ENCODE data around the gene GNG2. TPM values are rescaled to one million over a fixed set of nuclear protein-coding genes. Genes with fewer than 3 reads are reported as not detected.

The GNG2 gene
- total RNA-seq, 8 experiments from 2014 or later, result 0.36 to 184 (median 133) TPM

- 62 to 100% (median 70%) methylated on average over 1 to 6 of the region's 6 CpGs; no CpG with 5 or more reads in 1 of the 10 experiments for WGBS, 10 experiments
- Histone ChIP-seq H3K27ac (no peak overlapping the region), H3K4me1 (replicated peaks in 1 of 2) (peaks cover 0 to 2% of the 10 kb centered on the region in 2 donors), H3K4me3 (no peak overlapping the region)
- ATAC-seq (replicated peaks in 6 of 8), result no peak
- in situ Hi-C loops (cut with MboI; ENCODE audit: low pct_unique_long_range_greater_than_20kb in 2 of 9, low sequenced_read_pairs in 9 of 9, unreplicated experiment in 9 of 9), result no loop called here
These were observed 53.9 kb downstream of the GNG2 start for GRCh38 chr14:51914310-51914709.

GRCh38 chr14:51917193-51917592 lies 56.8 kb downstream of the GNG2 start:
- Histone ChIP-seq H3K4me3 (no peak overlapping the region), H3K4me1 (replicated peaks in 1 of 2) (peaks cover 2 to 3% of the 10 kb centered on the region in 2 donors), H3K27ac (no peak overlapping the region)
- WGBS, 10 experiments, result 25 to 90% (median 86%) methylated on average over 1 to 5 of the region's 6 CpGs; no CpG with 5 or more reads in 5 of the 10 experiments
- peak in 1 of 8 experiments; percentile 34 for ATAC-seq (replicated peaks in 6 of 8)
- in situ Hi-C loops (cut with MboI; ENCODE audit: low pct_unique_long_range_greater_than_20kb in 2 of 9, low sequenced_read_pairs in 9 of 9, unreplicated experiment in 9 of 9), result no loop called here

- no peak for ATAC-seq (replicated peaks in 6 of 8)
These were observed 60.6 kb downstream of the GNG2 start for GRCh38 chr14:51921026-51921425.

GRCh38 chr14:51922624-51923023 lies 62.2 kb downstream of the GNG2 start:
- Histone ChIP-seq H3K27ac (no peak overlapping the region), H3K4me3 (peak overlapping the region in 1 of 5 donors; percentile 8), H3K4me1 (replicated peaks in 1 of 2) (peaks cover 7 to 12% of the 10 kb centered on the region in 2 donors)
- 13 to 100% (median 29%) methylated on average over 1 to 5 of the region's 6 CpGs; no CpG with 5 or more reads in 2 of the 10 experiments for WGBS, 10 experiments
- ATAC-seq (replicated peaks in 6 of 8), result peak in 6 of 8 experiments; percentile 28 to 93 (median 69)
- in situ Hi-C loops (cut with MboI; ENCODE audit: low pct_unique_long_range_greater_than_20kb in 2 of 9, low sequenced_read_pairs in 9 of 9, unreplicated experiment in 9 of 9), result no loop called here

More at GRCh38 chr14:51921026-51921425, 60.6 kb downstream of the GNG2 start:
- WGBS, 10 experiments, result 32 to 100% (median 85%) methylated on average over 2 to 3 of the region's 3 CpGs; no CpG with 5 or more reads in 2 of the 10 experiments
- in situ Hi-C loops (cut with MboI; ENCODE audit: low pct_unique_long_range_greater_than_20kb in 2 of 9, low sequenced_read_pairs in 9 of 9, unreplicated experiment in 9 of 9), result no loop called here
- Histone ChIP-seq H3K4me3 (no peak overlapping the region), H3K27ac (no peak overlapping the region), H3K4me1 (replicated peaks in 1 of 2) (peaks cover 9 to 12% of the 10 kb centered on the region in 2 donors)

- ATAC-seq (replicated peaks in 6 of 8), result no peak
- Histone ChIP-seq H3K4me1 (replicated peaks in 1 of 2) (peaks cover 12 to 23% of the 10 kb centered on the region in 2 donors), H3K4me3 (no peak overlapping the region), H3K27ac (no peak overlapping the region)
- 75 to 100% (median 92%) methylated on average over 1 to 4 of the region's 4 CpGs; no CpG with 5 or more reads in 1 of the 10 experiments for WGBS, 10 experiments
- in situ Hi-C loops (cut with MboI; ENCODE audit: low pct_unique_long_range_greater_than_20kb in 2 of 9, low sequenced_read_pairs in 9 of 9, unreplicated experiment in 9 of 9), result no loop called here
These were observed 64.2 kb downstream of the GNG2 start for GRCh38 chr14:51924600-51924999.

- no peak for ATAC-seq (replicated peaks in 6 of 8)
- H3K4me1 ChIP-seq (replicated peaks in 1 of 2), result peaks cover 19 to 32% of the 10 kb centered on the region in 2 donors
- H3K4me3 ChIP-seq, result no peak overlapping the region
- H3K27ac ChIP-seq, result no peak overlapping the region
- in situ Hi-C loops (cut with MboI; ENCODE audit: low pct_unique_long_range_greater_than_20kb in 2 of 9, low sequenced_read_pairs in 9 of 9, unreplicated experiment in 9 of 9), result no loop called here
- 57 to 100% (median 87%) methylated on average over 2 of the region's 2 CpGs; no CpG with 5 or more reads in 1 of the 10 experiments for WGBS, 10 experiments
These were observed 65.6 kb downstream of the GNG2 start for GRCh38 chr14:51925980-51926379.

- 77 to 100% (median 92%) methylated on average over 2 to 7 of the region's 7 CpGs; no CpG with 5 or more reads in 3 of the 10 experiments for WGBS, 10 experiments
- ATAC-seq (replicated peaks in 6 of 8), result no peak
These were observed 66.0 kb downstream of the GNG2 start for GRCh38 chr14:51926449-51926848.

GRCh38 chr14:51928568-51928967 lies 68.2 kb downstream of the GNG2 start:
- 62 to 100% (median 87%) methylated on average over 2 to 10 of the region's 10 CpGs; no CpG with 5 or more reads in 2 of the 10 experiments for WGBS, 10 experiments
- in situ Hi-C loops (cut with MboI; ENCODE audit: low pct_unique_long_range_greater_than_20kb in 2 of 9, low sequenced_read_pairs in 9 of 9, unreplicated experiment in 9 of 9), result no loop called here

More at GRCh38 chr14:51926449-51926848, 66.0 kb downstream of the GNG2 start:
- in situ Hi-C loops (cut with MboI; ENCODE audit: low pct_unique_long_range_greater_than_20kb in 2 of 9, low sequenced_read_pairs in 9 of 9, unreplicated experiment in 9 of 9), result no loop called here
- Histone ChIP-seq H3K4me1 (replicated peaks in 1 of 2) (peaks cover 19 to 31% of the 10 kb centered on the region in 2 donors), H3K4me3 (no peak overlapping the region), H3K27ac (no peak overlapping the region)

GRCh38 chr14:51929166-51929565 lies 68.8 kb downstream of the GNG2 start:
- Histone ChIP-seq H3K27ac (no peak overlapping the region), H3K4me1 (replicated peaks in 1 of 2) (peaks cover 12 to 20% of the 10 kb centered on the region in 2 donors), H3K4me3 (no peak overlapping the region)
- in situ Hi-C loops (cut with MboI; ENCODE audit: low pct_unique_long_range_greater_than_20kb in 2 of 9, low sequenced_read_pairs in 9 of 9, unreplicated experiment in 9 of 9), result no loop called here
- WGBS, 10 experiments, result 27 to 80% (median 52%) methylated on average over 1 to 4 of the region's 4 CpGs; no CpG with 5 or more reads in 1 of the 10 experiments
- ATAC-seq (replicated peaks in 6 of 8), result peak in 5 of 8 experiments; percentile 56 to 92 (median 70)

More at GRCh38 chr14:51928568-51928967, 68.2 kb downstream of the GNG2 start:
- H3K4me1 ChIP-seq (replicated peaks in 1 of 2), result peaks cover 12 to 20% of the 10 kb centered on the region in 2 donors
- H3K27ac ChIP-seq, result no peak overlapping the region
- H3K4me3 ChIP-seq, result no peak overlapping the region
- ATAC-seq (replicated peaks in 6 of 8), result no peak

- in situ Hi-C loops (cut with MboI; ENCODE audit: low pct_unique_long_range_greater_than_20kb in 2 of 9, low sequenced_read_pairs in 9 of 9, unreplicated experiment in 9 of 9), result no loop called here
- 30 to 93% (median 83%) methylated on average over 2 to 8 of the region's 8 CpGs for WGBS, 10 experiments
- Histone ChIP-seq H3K4me1 (replicated peaks in 1 of 2) (peaks cover 12 to 20% of the 10 kb centered on the region in 2 donors), H3K4me3 (no peak overlapping the region), H3K27ac (no peak overlapping the region)
- peak in 7 of 8 experiments; percentile 31 to 91 (median 76) for ATAC-seq (replicated peaks in 6 of 8)
These were observed 69.7 kb downstream of the GNG2 start for GRCh38 chr14:51929910-51930682.

- no peak overlapping the region for H3K27ac ChIP-seq
- no peak overlapping the region for H3K4me3 ChIP-seq
- ATAC-seq (replicated peaks in 6 of 8), result peak in 1 of 8 experiments; percentile 2
- in situ Hi-C loops (cut with MboI; ENCODE audit: low pct_unique_long_range_greater_than_20kb in 2 of 9, low sequenced_read_pairs in 9 of 9, unreplicated experiment in 9 of 9), result no loop called here
- peaks cover 12 to 24% of the 10 kb centered on the region in 2 donors for H3K4me1 ChIP-seq (replicated peaks in 1 of 2)
- 71 to 100% (median 91%) methylated on average over 1 to 2 of the region's 2 CpGs for WGBS, 10 experiments
These were observed 70.9 kb downstream of the GNG2 start for GRCh38 chr14:51931308-51931707.

- in situ Hi-C loops (cut with MboI; ENCODE audit: low pct_unique_long_range_greater_than_20kb in 2 of 9, low sequenced_read_pairs in 9 of 9, unreplicated experiment in 9 of 9), result no loop called here
- Histone ChIP-seq H3K27ac (no peak overlapping the region), H3K4me3 (no peak overlapping the region), H3K4me1 (replicated peaks in 1 of 2) (peaks cover 12 to 24% of the 10 kb centered on the region in 2 donors)
- WGBS, 10 experiments, result 6 to 100% (median 76%) methylated on average over 1 to 3 of the region's 3 CpGs
- ATAC-seq (replicated peaks in 6 of 8), result no peak
These were observed 72.8 kb downstream of the GNG2 start for GRCh38 chr14:51933191-51933590.

GRCh38 chr14:51938137-51938536 lies 77.7 kb downstream of the GNG2 start:
- no peak for ATAC-seq (replicated peaks in 6 of 8)
- H3K4me1 ChIP-seq (replicated peaks in 1 of 2), result peaks cover 4 to 24% of the 10 kb centered on the region in 2 donors
- 80 to 100% (median 100%) methylated on average over 1 of the region's 1 CpG; no CpG with 5 or more reads in 3 of the 10 experiments for WGBS, 10 experiments
- H3K4me3 ChIP-seq, result no peak overlapping the region
- in situ Hi-C loops (cut with MboI; ENCODE audit: low pct_unique_long_range_greater_than_20kb in 2 of 9, low sequenced_read_pairs in 9 of 9, unreplicated experiment in 9 of 9), result no loop called here
- H3K27ac ChIP-seq, result no peak overlapping the region

Measured in motor neuron (in vitro differentiated cells).